ENCODE results near the gene HECTD4.
"Not testable (repeated sequence)": the region's sequence is repeated elsewhere in the genome, so short reads cannot be mapped to it uniquely, and the experiment has no call there.

- TF ChIP-seq CTCF, POLR2A (IDR thresholded peaks at IDR 0.05): not testable (repeated sequence)
Measured at GRCh38 chr12:112334999-112335398, 47.2 kb downstream of the HECTD4 start.

Data from body of pancreas (tissue), 4 donors.